ENCODE data around the gene WNT9A.

WNT9A gene

GRCh38 chr1:227909188-227909587 is 38.5 kb downstream of the WNT9A start:
- no peak for TF ChIP-seq CTCF (IDR thresholded peaks at IDR 0.05; ENCODE audit: low read depth, low read length)
- H3K4me3 ChIP-seq (ENCODE audit: low read depth, low read length): no peak overlapping the region

- TF ChIP-seq CTCF (IDR thresholded peaks at IDR 0.05; ENCODE audit: low read depth, low read length): no peak
- no peak overlapping the region for H3K4me3 ChIP-seq (ENCODE audit: low read depth, low read length)
Measured at GRCh38 chr1:227908359-227908758, 39.4 kb downstream of the WNT9A start.

- TF ChIP-seq CTCF (IDR thresholded peaks at IDR 0.05; ENCODE audit: low read depth, low read length): no peak
- no peak overlapping the region for H3K4me3 ChIP-seq (ENCODE audit: low read depth, low read length)
Measured at GRCh38 chr1:227907439-227908015, 40.2 kb downstream of the WNT9A start.

- H3K4me3 ChIP-seq (ENCODE audit: low read depth, low read length): no peak overlapping the region
- TF ChIP-seq CTCF (IDR thresholded peaks at IDR 0.05; ENCODE audit: low read depth, low read length): no peak
Measured at GRCh38 chr1:227906550-227907071, 41.1 kb downstream of the WNT9A start.

- TF ChIP-seq CTCF (IDR thresholded peaks at IDR 0.05; ENCODE audit: low read depth, low read length): no peak
- no peak overlapping the region for H3K4me3 ChIP-seq (ENCODE audit: low read depth, low read length)
Measured at GRCh38 chr1:227905573-227906487, 41.9 kb downstream of the WNT9A start.

GRCh38 chr1:227904541-227905335 is 43.0 kb downstream of the WNT9A start:
- H3K4me3 ChIP-seq (ENCODE audit: low read depth, low read length): no peak overlapping the region
- no peak for TF ChIP-seq CTCF (IDR thresholded peaks at IDR 0.05; ENCODE audit: low read depth, low read length)

Measured in WI38 (cell line).